Urinary bladder (tissue), 4 donors: ENCODE results near the gene SLC35E2B. TPM values are rescaled to one million over a fixed set of nuclear protein-coding genes. Genes with fewer than 3 reads are reported as not detected.
"Not testable (repeated sequence)": the region's sequence is repeated elsewhere in the genome, so short reads cannot be mapped to it uniquely, and the experiment has no call there.

Experiments used
- DNase-seq: peaks from one replicate; pipeline ENCODE4 v3.0.0-alpha.2; 2015; ENCODE audit errors: extremely low spot score
- H3K27ac ChIP-seq: one replicate; pipeline ENCODE4 v1.5.1; 2013; ENCODE audit warnings: low read depth, mild to moderate bottlenecking, moderate library complexity
- H3K36me3 ChIP-seq: one replicate; pipeline ENCODE4 v1.6.1; 2013; ENCODE audit warnings: mild to moderate bottlenecking, moderate library complexity; ENCODE audit not compliant: insufficient read depth
- H3K4me1 ChIP-seq: one replicate; pipeline ENCODE4 v1.6.1; 2013; ENCODE audit warnings: mild to moderate bottlenecking, moderate library complexity; ENCODE audit not compliant: insufficient read depth
- H3K4me3 ChIP-seq: one replicate; pipeline ENCODE4 v1.5.1; 2013; ENCODE audit warnings: low read depth, low read length
- WGBS: extraction: QIAGEN DNeasy Blood & Tissue Kit; methylation state at CpG from one replicate; pipeline ENCODE4 v1.1.7; 2013; 5-methylcytosine and 5-hydroxymethylcytosine counted together
- polyA plus RNA-seq: library from polyadenylated mRNA; stranded (reverse); fragments of 200-250 nt; gene quantifications from one replicate; pipeline ENCODE4 v1.2.3, GENCODE V29; 2013
- total RNA-seq: library from RNA; depleted of rRNA; stranded (reverse); fragments of >200 nt; gene quantifications from one replicate; pipeline ENCODE4 v1.2.3, GENCODE V29; 2014
- donor health status: healthy with polysubstance abuse.
- donor health status: healthy.

The SLC35E2B gene
- total and polyA plus RNA-seq, 2 donors = 29.9 to 34.5 TPM

- not testable (repeated sequence) for H3K36me3 ChIP-seq, H3K4me3 ChIP-seq, H3K4me1 ChIP-seq, H3K27ac ChIP-seq, DNase-seq
- WGBS = 90% methylated on average over 19 of the region's 23 CpGs
Measured at GRCh38 chr1:1696431-1697357, 4.1 kb upstream of the SLC35E2B start.

GRCh38 chr1:1692324-1692713 is 276 bp downstream of the SLC35E2B start:
- not testable (repeated sequence) for DNase-seq, H3K36me3 ChIP-seq, H3K4me1 ChIP-seq
- Histone ChIP-seq H3K27ac (peak overlapping the region; percentile 85), H3K4me3 (peak overlapping the region; percentile 49)
- 1% methylated on average over 29 of the region's 45 CpGs for WGBS

GRCh38 chr1:1691443-1691842 is 1.2 kb downstream of the SLC35E2B start:
- WGBS = 10% methylated on average over 3 of the region's 16 CpGs
- not testable (repeated sequence) for H3K4me1 ChIP-seq, DNase-seq, H3K27ac ChIP-seq, H3K4me3 ChIP-seq, H3K36me3 ChIP-seq

- not testable (repeated sequence) for H3K27ac ChIP-seq, H3K4me1 ChIP-seq, DNase-seq, H3K36me3 ChIP-seq, H3K4me3 ChIP-seq
- 91% methylated on average over 7 of the region's 7 CpGs for WGBS
Measured at GRCh38 chr1:1689526-1689925, 3.1 kb downstream of the SLC35E2B start.

- H3K27ac ChIP-seq = no peak overlapping the region
- DNase-seq = no peak
- WGBS = 85% methylated on average over 9 of the region's 9 CpGs
- H3K4me3 ChIP-seq = no peak overlapping the region
- no peaks in the 10 kb centered on the region for H3K4me1 ChIP-seq
- no peaks in the 10 kb centered on the region for H3K36me3 ChIP-seq
Measured at GRCh38 chr1:1687846-1688245, 4.7 kb downstream of the SLC35E2B start.

GRCh38 chr1:1684031-1684681 is 8.4 kb downstream of the SLC35E2B start:
- H3K4me3 ChIP-seq = no peak overlapping the region
- 86% methylated on average over 28 of the region's 28 CpGs for WGBS
- H3K27ac ChIP-seq = no peak overlapping the region
- DNase-seq = no peak
- no peaks in the 10 kb centered on the region for H3K4me1 ChIP-seq
- H3K36me3 ChIP-seq = no peaks in the 10 kb centered on the region

GRCh38 chr1:1683104-1683905 is 9.3 kb downstream of the SLC35E2B start:
- WGBS = 67% methylated on average over 26 of the region's 26 CpGs
- H3K27ac ChIP-seq = no peak overlapping the region
- H3K4me1 ChIP-seq = no peaks in the 10 kb centered on the region
- no peaks in the 10 kb centered on the region for H3K36me3 ChIP-seq
- no peak for DNase-seq
- H3K4me3 ChIP-seq = no peak overlapping the region

- Histone ChIP-seq H3K27ac (no peak overlapping the region), H3K36me3 (no peaks in the 10 kb centered on the region), H3K4me3 (no peak overlapping the region), H3K4me1 (no peaks in the 10 kb centered on the region)
- DNase-seq = no peak
- 74% methylated on average over 11 of the region's 11 CpGs for WGBS
Measured at GRCh38 chr1:1680912-1681273, 11.7 kb downstream of the SLC35E2B start.

- no peaks in the 10 kb centered on the region for H3K4me1 ChIP-seq
- DNase-seq = no peak
- H3K27ac ChIP-seq = no peak overlapping the region
- WGBS = 91% methylated on average over 32 of the region's 32 CpGs
- no peak overlapping the region for H3K4me3 ChIP-seq
- H3K36me3 ChIP-seq = no peaks in the 10 kb centered on the region
Measured at GRCh38 chr1:1680031-1680911, 12.3 kb downstream of the SLC35E2B start.

GRCh38 chr1:1678581-1679380 is 13.8 kb downstream of the SLC35E2B start:
- Histone ChIP-seq H3K36me3 (no peaks in the 10 kb centered on the region), H3K27ac (no peak overlapping the region), H3K4me1 (no peaks in the 10 kb centered on the region), H3K4me3 (no peak overlapping the region)
- no peak for DNase-seq
- 72% methylated on average over 24 of the region's 24 CpGs for WGBS

GRCh38 chr1:1677718-1678580 is 14.6 kb downstream of the SLC35E2B start:
- no peak for DNase-seq
- H3K4me1 ChIP-seq = no peaks in the 10 kb centered on the region
- H3K27ac ChIP-seq = no peak overlapping the region
- H3K4me3 ChIP-seq = no peak overlapping the region
- WGBS = 82% methylated on average over 39 of the region's 39 CpGs
- H3K36me3 ChIP-seq = no peaks in the 10 kb centered on the region

GRCh38 chr1:1676087-1676486 is 16.5 kb downstream of the SLC35E2B start:
- not testable (repeated sequence) for DNase-seq, H3K27ac ChIP-seq, H3K4me1 ChIP-seq, H3K4me3 ChIP-seq, H3K36me3 ChIP-seq
- WGBS = 75% methylated on average over 6 of the region's 21 CpGs
